H1 (cell line): ENCODE measurements around the gene GPATCH2. TPM values are rescaled to one million over a fixed set of nuclear protein-coding genes. Genes with fewer than 3 reads are reported as not detected.

Source experiments
- CTCF ChIA-PET: fragments of 300-600 bp; sonication (Branson Sonifier 250); formaldehyde crosslinking; loops from one replicate; lab custom pipeline; 2021; ENCODE audit not compliant: partially characterized antibody; lab: Charles Lee
- POLR2A ChIA-PET: fragments of 300-600 bp; sonication (Branson Sonifier 250); formaldehyde crosslinking; loops from one replicate; lab custom pipeline; 2021; ENCODE audit warnings: inconsistent platforms; ENCODE audit not compliant: partially characterized antibody; lab: Charles Lee
- DNase-seq, 2 experiments: peaks; one replicate each; pipeline versions ENCODE4 v3.0.0 to v3.0.0-alpha.2; 2010 to 2022; ENCODE audit warnings: low spot score in 2 of 2, low read depth in 1 of 2, mixed read lengths in 1 of 2
- FAIRE-seq: peaks from 2 replicates; lab custom pipeline; 2011; peaks lifted over from hg19 to GRCh38; lab: Jason Lieb, UNC
- H2AFZ ChIP-seq: 2 replicates; pipeline ENCODE4 v1.8.1; 2012; ENCODE audit warnings: low read length, inconsistent platforms
- H2AK5ac ChIP-seq: 2 replicates; pipeline ENCODE4 v1.6.1; 2013; ENCODE audit warnings: low read depth, low read length
- H2BK120ac ChIP-seq: replicated peaks from 2 replicates; pipeline ENCODE3; 2013; ENCODE audit warnings: low read depth, low read length, inconsistent platforms
- H2BK12ac ChIP-seq: 2 replicates; pipeline ENCODE4 v1.6.1; 2013; ENCODE audit warnings: low read depth, low read length
- H2BK15ac ChIP-seq: 2 replicates; pipeline ENCODE4 v1.6.1; 2013; ENCODE audit warnings: low read length
- H2BK20ac ChIP-seq: 2 replicates; pipeline ENCODE4 v1.6.1; 2013; ENCODE audit warnings: low read length
- H2BK5ac ChIP-seq: 2 replicates; pipeline ENCODE4 v1.6.1; 2013; ENCODE audit warnings: low read depth, low read length
- H3K14ac ChIP-seq: 2 replicates; pipeline ENCODE4 v1.6.1; 2013; ENCODE audit warnings: inconsistent platforms; ENCODE audit not compliant: insufficient read length
- H3K18ac ChIP-seq: 2 replicates; pipeline ENCODE4 v1.6.1; 2013; ENCODE audit warnings: low read length; ENCODE audit errors: extremely low read depth
- H3K23ac ChIP-seq: 2 replicates; pipeline ENCODE4 v1.6.1; 2013; ENCODE audit warnings: inconsistent platforms; ENCODE audit not compliant: insufficient read length
- H3K23me2 ChIP-seq: 2 replicates; pipeline ENCODE4 v1.6.1; 2013; ENCODE audit warnings: low read depth, low read length
- H3K27ac ChIP-seq: 2 replicates; pipeline ENCODE4 v1.6.1; 2011; ENCODE audit warnings: low read depth, low read length, inconsistent platforms
- H3K27me3 ChIP-seq, 4 experiments: replicated peaks in 1 of 4; 1 replicate in 1 of 4; 2 replicates in 3 of 4; pipeline versions ENCODE4 v1.6.1 to v1.8.1; 2011 to 2013; ENCODE audit warnings: low read length in 3 of 4, mild to moderate bottlenecking in 3 of 4, inconsistent platforms in 2 of 4, mixed read lengths in 2 of 4, moderate library complexity in 1 of 4; ENCODE audit not compliant: control insufficient read depth in 3 of 4, insufficient read depth in 3 of 4; ENCODE audit errors: extremely low read depth in 1 of 4
- H3K36me3 ChIP-seq, 4 experiments: 2 replicates each; pipeline versions ENCODE4 v1.6.1 to v1.8.1; 2011 to 2013; ENCODE audit warnings: mild to moderate bottlenecking in 4 of 4, low read length in 3 of 4, moderate library complexity in 2 of 4, control low read depth in 1 of 4, inconsistent platforms in 1 of 4; ENCODE audit not compliant: insufficient read depth in 4 of 4, control insufficient read depth in 2 of 4
- H3K4ac ChIP-seq: replicated peaks from 2 replicates; pipeline ENCODE3; 2013; ENCODE audit warnings: low read length, low read depth, mixed read lengths, inconsistent platforms; ENCODE audit not compliant: insufficient read length
- H3K4me1 ChIP-seq, 4 experiments: replicated peaks in 1 of 4; 1 replicate in 1 of 4; 2 replicates in 3 of 4; pipeline versions ENCODE4 v1.6.1 to v1.8.1; 2011 to 2013; ENCODE audit warnings: low read length in 3 of 4, inconsistent platforms in 2 of 4, mixed read lengths in 1 of 4; ENCODE audit not compliant: insufficient read depth in 4 of 4, control insufficient read depth in 3 of 4
- H3K4me2 ChIP-seq, 2 experiments: 2 replicates each; pipeline versions ENCODE4 v1.6.1 to v1.8.1; 2011 to 2013; ENCODE audit warnings: low read depth in 2 of 2, low read length in 2 of 2, control low read depth in 1 of 2, inconsistent platforms in 1 of 2, mild to moderate bottlenecking in 1 of 2; ENCODE audit not compliant: insufficient read depth in 1 of 2
- H3K4me3 ChIP-seq, 4 experiments: fragments of 200-600, 300-600 bp in 1 of 4; sonication (generic), shearing (Covaris generic), sonication (Bioruptor Twin) in 1 of 4; 2 replicates each; pipeline versions ENCODE4 v1.5.1 to v1.8.1; 2011 to 2016; ENCODE audit warnings: low read length in 4 of 4, low read depth in 3 of 4, control low read depth in 2 of 4, inconsistent platforms in 2 of 4, mild to moderate bottlenecking in 2 of 4, mixed read lengths in 1 of 4, moderate library complexity in 1 of 4; ENCODE audit not compliant: insufficient read depth in 2 of 4; ENCODE audit errors: extremely low read depth in 1 of 4
- H3K56ac ChIP-seq: replicated peaks from 2 replicates; pipeline ENCODE3; 2013; ENCODE audit warnings: low read depth, mild to moderate bottlenecking, mixed read lengths, low read length, inconsistent platforms; ENCODE audit not compliant: insufficient read length
- H3K79me1 ChIP-seq: 2 replicates; pipeline ENCODE4 v1.6.1; 2013; ENCODE audit warnings: low read depth, low read length, control low read depth
- H3K79me2 ChIP-seq, 2 experiments: 2 replicates each; pipeline versions ENCODE4 v1.6.1 to v1.8.1; 2012 to 2013; ENCODE audit warnings: low read length in 2 of 2, mild to moderate bottlenecking in 2 of 2, inconsistent platforms in 1 of 2; ENCODE audit not compliant: insufficient read depth in 2 of 2, control insufficient read depth in 1 of 2
- H3K9ac ChIP-seq, 4 experiments: replicated peaks in 1 of 4; 1 replicate in 1 of 4; 2 replicates in 3 of 4; pipeline versions ENCODE4 v1.6.1 to v1.8.1; 2011 to 2013; ENCODE audit warnings: low read depth in 3 of 4, low read length in 3 of 4, control low read depth in 2 of 4, mild to moderate bottlenecking in 2 of 4, moderate library complexity in 2 of 4, inconsistent platforms in 1 of 4; ENCODE audit errors: extremely low read depth in 1 of 4
- H3K9me3 ChIP-seq, 2 experiments: 2 replicates each; pipeline versions ENCODE4 v1.6.1 to v1.8.1; 2012 to 2013; ENCODE audit warnings: mild to moderate bottlenecking in 2 of 2, moderate library complexity in 2 of 2, control low read depth in 1 of 2, inconsistent platforms in 1 of 2, low read depth in 1 of 2, low read length in 1 of 2, mixed read lengths in 1 of 2; ENCODE audit not compliant: insufficient read depth in 2 of 2
- H4K20me1 ChIP-seq, 2 experiments: replicated peaks in 1 of 2; 2 replicates each; pipeline versions ENCODE3 to v1.8.1; 2011 to 2013; ENCODE audit warnings: inconsistent platforms in 2 of 2, low read length in 2 of 2, mild to moderate bottlenecking in 1 of 2; ENCODE audit not compliant: insufficient read depth in 2 of 2, control insufficient read depth in 1 of 2
- H4K5ac ChIP-seq: 2 replicates; pipeline ENCODE4 v1.6.1; 2013; ENCODE audit warnings: low read length, low read depth, mixed read lengths, inconsistent platforms; ENCODE audit not compliant: insufficient read length
- H4K8ac ChIP-seq: 2 replicates; pipeline ENCODE4 v1.8.0; 2013; ENCODE audit warnings: mild to moderate bottlenecking, moderate library complexity, low read length, inconsistent platforms; ENCODE audit not compliant: insufficient read depth; ENCODE audit errors: extremely low read depth
- H4K91ac ChIP-seq: replicated peaks from 2 replicates; pipeline ENCODE3; 2013; ENCODE audit warnings: low read length, mixed read lengths, inconsistent platforms; ENCODE audit not compliant: insufficient read length
- CHD2 ChIP-seq: IDR thresholded peaks from 2 replicates; pipeline ENCODE4 v1.6.1; 2012; ENCODE audit warnings: low read length, improper control_type of control experiment
- JUND ChIP-seq: IDR thresholded peaks from 2 replicates; pipeline ENCODE4 v1.6.1; 2011; ENCODE audit warnings: mild to moderate bottlenecking, improper control_type of control experiment, low read length
- RNF2 ChIP-seq: fragments of 200-900, 300-1000 bp; sonication (generic); IDR thresholded peaks from 2 replicates; pipeline ENCODE4 v1.7.1; 2016; ENCODE audit warnings: borderline replicate concordance, low read depth, mild to moderate bottlenecking, antibody characterized with exemption, low read length; ENCODE audit not compliant: poor library complexity, severe bottlenecking; ENCODE audit errors: missing control alignments
- WGBS, 2 experiments: shearing (Covaris generic) in 1 of 2; methylation state at CpG; one replicate each; pipeline versions ENCODE4 v1.1.6 to v1.1.7; 2013 to 2015; ENCODE audit warnings: low lambda C conversion rate in 2 of 2, mixed read lengths in 2 of 2, inconsistent platforms in 1 of 2, low coverage in 1 of 2, missing lambda C conversion rate in 1 of 2; ENCODE audit not compliant: insufficient replicate concordance in 2 of 2, insufficient coverage in 1 of 2, insufficient read length in 1 of 2; ENCODE audit errors: extremely low coverage in 1 of 2, missing lambda C conversion rate in 1 of 2; 5-methylcytosine and 5-hydroxymethylcytosine counted together
- polyA plus RNA-seq, 7 experiments: library from polyadenylated mRNA; depleted of rRNA in 3 of 7; stranded (reverse) in 5 of 7; unstranded in 2 of 7; fragments of >200 nt in 5 of 7; fragments of 200-250 nt in 2 of 7; gene quantifications; 1 replicate in 5 of 7; 2 replicates in 1 of 7; 4 replicates in 1 of 7; pipeline versions ENCODE4 v1.2.1 to v1.2.3, GENCODE V29; 2011 to 2013; ENCODE audit warnings: missing spikeins in 2 of 7, mixed read lengths in 2 of 7
- total RNA-seq: library from RNA; stranded (reverse); fragmentation: NEBNext Ultra II Directional; extraction: Animal tissue kit (Norgen Biotek cat#: 25700); gene quantifications from 2 replicates; pipeline ENCODE4 v1.2.1, GENCODE V29; 2021

The GPATCH2 gene
- total and polyA plus RNA-seq, 2 of the 8 experiments (the other 6 are each of a cell fraction or from before 2014, with no cell fraction given), result 3.9 to 13.1 TPM

GRCh38 chr1:217561446-217561845, 69.4 kb downstream of the GPATCH2 start:
- 90% methylated on average over 4 of the region's 4 CpGs; no CpG with 5 or more reads in 1 of the 2 experiments for WGBS, 2 experiments
- no peaks in the 10 kb centered on the region for H3K23me2 ChIP-seq
- no peak overlapping the region for H3K9ac ChIP-seq
- no peak overlapping the region for H4K5ac ChIP-seq
- DNase-seq (no peak), FAIRE-seq (no peak)
- no peak overlapping the region for H3K4me3 ChIP-seq
- H2AFZ ChIP-seq, result no peak overlapping the region
- H3K27ac ChIP-seq, result no peak overlapping the region
- H3K4ac ChIP-seq, result no peak overlapping the region
- H4K8ac ChIP-seq, result no peak overlapping the region
- no peaks in the 10 kb centered on the region for H4K20me1 ChIP-seq
- no peak overlapping the region for H3K56ac ChIP-seq
- no peaks in the 10 kb centered on the region for H3K79me2 ChIP-seq
- H2BK15ac ChIP-seq, result no peak overlapping the region
- H2AK5ac ChIP-seq, result no peak overlapping the region
- no peak overlapping the region for H3K23ac ChIP-seq
- H3K36me3 ChIP-seq, result no peaks in the 10 kb centered on the region
- no peak overlapping the region for H2BK5ac ChIP-seq
- POLR2A ChIA-PET, result no interaction called here
- no peak overlapping the region for H4K91ac ChIP-seq
- no peak overlapping the region for H2BK12ac ChIP-seq
- H2BK120ac ChIP-seq, result no peak overlapping the region
- no peaks in the 10 kb centered on the region for H3K79me1 ChIP-seq
- H3K18ac ChIP-seq, result no peak overlapping the region
- H3K14ac ChIP-seq, result no peak overlapping the region
- peaks cover 0 to 2% (median 0%) of the 10 kb centered on the region in 4 experiments; a peak in 1 of 7 replicates for H3K4me1 ChIP-seq
- H3K4me2 ChIP-seq, result no peak overlapping the region
- CTCF ChIA-PET, result no interaction called here
- no peaks in the 10 kb centered on the region for H3K27me3 ChIP-seq
- no peaks in the 10 kb centered on the region for H3K9me3 ChIP-seq
- no peak overlapping the region for H2BK20ac ChIP-seq
- TF ChIP-seq CHD2 (no peak), JUND (no peak), RNF2 (no peak)
